Memory B cell (primary cell): Measurements from ENCODE around the gene ASCL2.
"Not testable (repeated sequence)": the region's sequence is repeated elsewhere in the genome, so short reads cannot be mapped to it uniquely, and the experiment has no call there.

Experiments
- ATAC-seq: fragments of 150-1000 bp; cut with Tn5 transposase; 2 replicates; pipeline ENCODE4 v1.10.0; 2021; ENCODE audit warnings: low read depth, mild to moderate bottlenecking, moderate library complexity
- DNase-seq, 2 donors: peaks; one replicate each; pipeline ENCODE4 v3.0.0; 2022; ENCODE audit warnings: low spot score in 2 of 2
- H3K27ac Mint-ChIP-seq: one replicate; pipeline ENCODE4 v1.8.0; 2022; ENCODE audit warnings: mild to moderate bottlenecking, moderate library complexity, mixed read lengths
- H3K27me3 Mint-ChIP-seq: one replicate; pipeline ENCODE4 v1.8.0; 2022; ENCODE audit warnings: mixed read lengths
- H3K36me3 Mint-ChIP-seq: one replicate; pipeline ENCODE4 v1.8.0; 2022; ENCODE audit warnings: mild to moderate bottlenecking, mixed read lengths
- H3K4me1 Mint-ChIP-seq: one replicate; pipeline ENCODE4 v1.8.0; 2022; ENCODE audit warnings: mixed read lengths
- H3K4me3 Mint-ChIP-seq: one replicate; pipeline ENCODE4 v1.8.0; 2022; ENCODE audit warnings: mild to moderate bottlenecking, moderate library complexity, mixed read lengths
- H3K9me3 Mint-ChIP-seq: one replicate; pipeline ENCODE4 v1.8.0; 2022; ENCODE audit warnings: mixed read lengths

ASCL2 gene

DNA sequence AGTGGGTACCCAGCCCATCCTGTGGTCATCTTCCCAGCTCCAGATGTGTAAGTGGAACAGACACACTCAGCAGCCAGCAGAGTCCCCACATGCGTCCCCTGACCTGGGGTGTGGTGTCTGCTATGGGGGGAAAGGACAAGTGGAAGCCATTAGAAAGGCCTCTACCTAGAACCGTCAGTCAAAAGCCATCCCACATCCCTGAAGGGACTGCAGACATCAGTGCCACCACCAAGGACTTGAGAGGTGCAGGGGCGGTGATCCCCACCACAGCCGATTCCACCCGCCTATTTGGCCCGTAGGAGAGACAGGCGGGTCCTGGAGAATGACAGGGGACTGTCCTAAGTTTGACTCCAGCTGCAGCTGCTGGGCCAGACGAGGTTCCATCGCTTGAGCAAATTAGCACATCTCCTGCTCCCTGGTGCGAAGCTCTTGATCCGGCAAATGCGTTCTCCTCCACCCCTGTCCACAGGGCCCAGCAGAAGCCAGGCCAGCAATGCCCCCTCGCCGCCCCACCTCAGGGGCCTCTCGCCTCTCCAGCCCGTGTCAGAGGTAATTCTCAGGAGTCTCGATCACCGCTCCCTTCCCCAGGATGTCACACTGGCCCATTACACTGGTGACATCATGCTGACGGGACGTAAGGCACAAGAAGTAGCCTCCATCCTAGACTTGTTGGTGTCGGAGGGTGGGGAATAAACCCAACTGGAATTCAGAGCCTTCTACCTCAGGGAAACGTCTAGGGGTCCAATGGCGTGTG, 33.8 kb downstream of the ASCL2 start:
- H3K9me3 Mint-ChIP-seq, H3K36me3 Mint-ChIP-seq, DNase-seq, ATAC-seq, H3K4me1 Mint-ChIP-seq, H3K4me3 Mint-ChIP-seq, H3K27me3 Mint-ChIP-seq, H3K27ac Mint-ChIP-seq: not testable (repeated sequence)

- peaks cover 7% of the 10 kb centered on the region for H3K27me3 Mint-ChIP-seq
- ATAC-seq: no peak
- peaks cover under 1% of the 10 kb centered on the region for H3K36me3 Mint-ChIP-seq
- H3K4me1 Mint-ChIP-seq: no peaks in the 10 kb centered on the region
- H3K4me3 Mint-ChIP-seq: no peak overlapping the region
- no peak for DNase-seq
- H3K27ac Mint-ChIP-seq: no peak overlapping the region
- peaks cover under 1% of the 10 kb centered on the region for H3K9me3 Mint-ChIP-seq
Measured at GRCh38 chr11:2235588-2236326, 34.6 kb downstream of the ASCL2 start.

- H3K4me3 Mint-ChIP-seq: no peak overlapping the region
- H3K27ac Mint-ChIP-seq: no peak overlapping the region
- H3K9me3 Mint-ChIP-seq: peaks cover 7% of the 10 kb centered on the region
- no peaks in the 10 kb centered on the region for H3K4me1 Mint-ChIP-seq
- H3K27me3 Mint-ChIP-seq: peaks cover 9% of the 10 kb centered on the region
- no peak for DNase-seq
- H3K36me3 Mint-ChIP-seq: peaks cover 2% of the 10 kb centered on the region
- no peak for ATAC-seq
Measured at GRCh38 chr11:2234963-2235362, 35.4 kb downstream of the ASCL2 start.

- no peak overlapping the region for H3K4me3 Mint-ChIP-seq
- H3K27ac Mint-ChIP-seq: no peak overlapping the region
- H3K4me1 Mint-ChIP-seq: no peaks in the 10 kb centered on the region
- H3K27me3 Mint-ChIP-seq: peaks cover 14% of the 10 kb centered on the region
- no peak for ATAC-seq
- H3K36me3 Mint-ChIP-seq: peaks cover 8% of the 10 kb centered on the region
- DNase-seq: no peak
- H3K9me3 Mint-ChIP-seq: peaks cover 12% of the 10 kb centered on the region
Measured at GRCh38 chr11:2233693-2234455, 36.5 kb downstream of the ASCL2 start.

GRCh38 chr11:2229713-2230297, 40.6 kb downstream of the ASCL2 start:
- no peak for ATAC-seq
- Mint-ChIP-seq H3K36me3 (peaks cover 9% of the 10 kb centered on the region), H3K4me3 (no peak overlapping the region), H3K4me1 (no peaks in the 10 kb centered on the region), H3K27ac (no peak overlapping the region), H3K9me3 (peaks cover 14% of the 10 kb centered on the region), H3K27me3 (peaks cover 15% of the 10 kb centered on the region)
- DNase-seq: no peak

GRCh38 chr11:2224254-2224653, 46.1 kb downstream of the ASCL2 start:
- H3K4me3 Mint-ChIP-seq: no peak overlapping the region
- DNase-seq (no peak), ATAC-seq (no peak)
- H3K27me3 Mint-ChIP-seq: peaks cover 24% of the 10 kb centered on the region
- H3K4me1 Mint-ChIP-seq: peaks cover 7% of the 10 kb centered on the region
- no peak overlapping the region for H3K27ac Mint-ChIP-seq
- peaks cover 12% of the 10 kb centered on the region for H3K9me3 Mint-ChIP-seq
- peaks cover 8% of the 10 kb centered on the region for H3K36me3 Mint-ChIP-seq

DNA sequence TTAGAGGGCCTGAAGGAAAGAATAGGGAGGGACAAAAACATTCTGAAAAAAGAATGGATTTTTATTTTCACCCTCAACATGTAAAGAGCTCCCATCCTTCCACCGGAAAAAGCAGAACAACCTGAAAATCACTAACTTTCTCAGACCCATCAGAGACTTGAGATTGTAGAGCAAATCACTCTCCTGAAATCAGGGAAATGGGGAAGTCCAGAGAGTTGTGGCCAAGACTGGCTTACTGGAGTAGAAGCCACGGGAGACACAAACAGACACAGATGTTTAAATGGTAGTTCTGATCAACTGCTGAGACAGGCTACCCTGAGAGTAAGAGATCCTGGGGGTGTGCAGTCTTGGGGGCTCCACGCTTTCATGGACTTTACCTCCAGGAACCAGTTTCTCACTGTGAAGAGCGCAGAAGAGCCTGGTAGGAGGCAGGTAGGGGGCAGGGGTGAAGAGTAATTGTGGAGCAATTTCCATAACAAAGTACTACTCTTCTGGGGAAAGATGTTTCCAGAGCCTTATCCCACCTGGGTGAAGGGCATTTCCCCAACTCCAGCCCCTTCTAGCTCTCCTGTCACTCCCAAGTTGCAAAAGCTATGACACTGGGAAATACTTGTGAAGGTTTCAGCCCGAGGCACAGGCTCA, 47.1 kb downstream of the ASCL2 start:
- no peak overlapping the region for H3K27ac Mint-ChIP-seq
- H3K4me3 Mint-ChIP-seq: no peak overlapping the region
- peaks cover 7% of the 10 kb centered on the region for H3K4me1 Mint-ChIP-seq
- H3K36me3 Mint-ChIP-seq: peaks cover 5% of the 10 kb centered on the region
- DNase-seq (no peak), ATAC-seq (no peak)
- peaks cover 9% of the 10 kb centered on the region for H3K9me3 Mint-ChIP-seq
- peaks cover 20% of the 10 kb centered on the region for H3K27me3 Mint-ChIP-seq

GRCh38 chr11:2222451-2222850, 47.9 kb downstream of the ASCL2 start:
- Mint-ChIP-seq H3K9me3 (peaks cover 9% of the 10 kb centered on the region), H3K27me3 (peaks cover 20% of the 10 kb centered on the region), H3K4me3 (no peak overlapping the region), H3K4me1 (peaks cover 7% of the 10 kb centered on the region), H3K27ac (no peak overlapping the region), H3K36me3 (peaks cover 5% of the 10 kb centered on the region)
- DNase-seq (no peak), ATAC-seq (no peak)

- DNase-seq (no peak), ATAC-seq (no peak)
- H3K4me1 Mint-ChIP-seq: peaks cover 7% of the 10 kb centered on the region
- H3K27ac Mint-ChIP-seq: no peak overlapping the region
- peaks cover 16% of the 10 kb centered on the region for H3K27me3 Mint-ChIP-seq
- no peak overlapping the region for H3K4me3 Mint-ChIP-seq
- peaks cover 9% of the 10 kb centered on the region for H3K9me3 Mint-ChIP-seq
- H3K36me3 Mint-ChIP-seq: peaks cover 5% of the 10 kb centered on the region
Measured at GRCh38 chr11:2221591-2221990, 48.8 kb downstream of the ASCL2 start.

- Mint-ChIP-seq H3K27ac (no peak overlapping the region), H3K4me3 (no peak overlapping the region), H3K9me3 (peaks cover 9% of the 10 kb centered on the region), H3K27me3 (peaks cover 16% of the 10 kb centered on the region), H3K4me1 (peaks cover 7% of the 10 kb centered on the region), H3K36me3 (peaks cover 5% of the 10 kb centered on the region)
- no peak for ATAC-seq
- DNase-seq: no peak
Measured at GRCh38 chr11:2221024-2221423, 49.4 kb downstream of the ASCL2 start.

- H3K27ac Mint-ChIP-seq: no peak overlapping the region
- ATAC-seq (peak; percentile 45), DNase-seq (no peak)
- H3K4me3 Mint-ChIP-seq: no peak overlapping the region
- H3K9me3 Mint-ChIP-seq: peaks cover 9% of the 10 kb centered on the region
- peaks cover 16% of the 10 kb centered on the region for H3K27me3 Mint-ChIP-seq
- H3K36me3 Mint-ChIP-seq: peaks cover 5% of the 10 kb centered on the region
- peaks cover 7% of the 10 kb centered on the region for H3K4me1 Mint-ChIP-seq
Measured at GRCh38 chr11:2220173-2220771, 50.1 kb downstream of the ASCL2 start.

- peaks cover 7% of the 10 kb centered on the region for H3K4me1 Mint-ChIP-seq
- H3K4me3 Mint-ChIP-seq: no peak overlapping the region
- H3K27me3 Mint-ChIP-seq: peaks cover 19% of the 10 kb centered on the region
- ATAC-seq (no peak), DNase-seq (no peak)
- peaks cover 5% of the 10 kb centered on the region for H3K36me3 Mint-ChIP-seq
- H3K9me3 Mint-ChIP-seq: peaks cover 9% of the 10 kb centered on the region
- no peak overlapping the region for H3K27ac Mint-ChIP-seq
Measured at GRCh38 chr11:2219318-2220017, 50.9 kb downstream of the ASCL2 start.
